ENCODE data around the gene PRDX5. TPM values are rescaled to one million over a fixed set of nuclear protein-coding genes. Genes with fewer than 3 reads are reported as not detected.

Gene PRDX5
- total RNA-seq, 1 donor: 257 TPM

GRCh38 chr11:64290352-64291261 lies 27.3 kb upstream of the PRDX5 start:
- no peak for DNase-seq (ENCODE audit: low read depth)
- no peak overlapping the region for H3K4me3 ChIP-seq (ENCODE audit: low read depth, low read length)
- TF ChIP-seq CTCF (IDR thresholded peaks at IDR 0.05; ENCODE audit: insufficient read depth, low read length): no peak

- H3K4me3 ChIP-seq (ENCODE audit: low read depth, low read length): peak within 1 kb of the TSS; percentile 40
- no peak for DNase-seq (ENCODE audit: low read depth)
- TF ChIP-seq CTCF (IDR thresholded peaks at IDR 0.05; ENCODE audit: insufficient read depth, low read length): no peak
Measured at GRCh38 chr11:64291262-64291751, 26.6 kb upstream of the PRDX5 start, which contains the start of gene KCNK4. Gene KCNK4, plus strand, starts transcription at chr11:64291302. Its CDS starts 1,717 bp downstream, at chr11:64293019.

- DNase-seq (ENCODE audit: low read depth): no peak
- peak overlapping the region; percentile 40 for H3K4me3 ChIP-seq (ENCODE audit: low read depth, low read length)
- no peak for TF ChIP-seq CTCF (IDR thresholded peaks at IDR 0.05; ENCODE audit: insufficient read depth, low read length)
Measured at GRCh38 chr11:64291752-64292459, 26.0 kb upstream of the PRDX5 start.

- peak overlapping the region; percentile 13 for H3K4me3 ChIP-seq (ENCODE audit: low read depth, low read length)
- DNase-seq (ENCODE audit: low read depth): no peak
- no peak for TF ChIP-seq CTCF (IDR thresholded peaks at IDR 0.05; ENCODE audit: insufficient read depth, low read length)
Measured at GRCh38 chr11:64292460-64293254, 25.3 kb upstream of the PRDX5 start.

GRCh38 chr11:64294774-64295173 lies 23.1 kb upstream of the PRDX5 start:
- no peak for TF ChIP-seq CTCF (IDR thresholded peaks at IDR 0.05; ENCODE audit: insufficient read depth, low read length)
- DNase-seq (ENCODE audit: low read depth): no peak
- no peak overlapping the region for H3K4me3 ChIP-seq (ENCODE audit: low read depth, low read length)

GRCh38 chr11:64295760-64296159 lies 22.2 kb upstream of the PRDX5 start:
- no peak for TF ChIP-seq CTCF (IDR thresholded peaks at IDR 0.05; ENCODE audit: insufficient read depth, low read length)
- H3K4me3 ChIP-seq (ENCODE audit: low read depth, low read length): no peak overlapping the region
- no peak for DNase-seq (ENCODE audit: low read depth)

Measured in fibroblast of the aortic adventitia (primary cell).